Mesodermal cell (in vitro differentiated cells): Measurements from ENCODE around the gene MORN3. TPM values are rescaled to one million over a fixed set of nuclear protein-coding genes. Genes with fewer than 3 reads are reported as not detected.
"Not testable (repeated sequence)": the region's sequence is repeated elsewhere in the genome, so short reads cannot be mapped to it uniquely, and the experiment has no call there.

ENCODE experiments used
- H3K27ac ChIP-seq: 2 replicates; pipeline ENCODE4 v1.7.0; 2013; ENCODE audit warnings: mild to moderate bottlenecking, low read depth, low read length, moderate library complexity; ENCODE audit not compliant: severe bottlenecking
- H3K36me3 ChIP-seq: 2 replicates; pipeline ENCODE4 v1.7.1; 2013; ENCODE audit warnings: mild to moderate bottlenecking, low read length, moderate library complexity; ENCODE audit not compliant: control insufficient read depth, insufficient read depth
- H3K4me1 ChIP-seq: one replicate; pipeline ENCODE4 v1.7.1; 2013; ENCODE audit warnings: mild to moderate bottlenecking, low read length; ENCODE audit not compliant: insufficient read depth, control insufficient read depth, poor library complexity, severe bottlenecking
- H3K4me3 ChIP-seq: 2 replicates; pipeline ENCODE4 v1.7.0; 2013; ENCODE audit warnings: low read length, control low read depth, mild to moderate bottlenecking; ENCODE audit not compliant: insufficient read depth, poor library complexity, severe bottlenecking; ENCODE audit errors: extremely low read depth
- H3K9me3 ChIP-seq: 2 replicates; pipeline ENCODE4 v1.7.1; 2013; ENCODE audit warnings: mild to moderate bottlenecking, low read length, moderate library complexity; ENCODE audit not compliant: control insufficient read depth
- WGBS, 2 experiments: methylation state at CpG; one replicate each; pipeline ENCODE4 v1.1.5; 2013; ENCODE audit warnings: missing lambda C conversion rate in 2 of 2; ENCODE audit not compliant: insufficient coverage in 2 of 2; 5-methylcytosine and 5-hydroxymethylcytosine counted together
- polyA plus RNA-seq, 2 experiments: library from polyadenylated mRNA; stranded (reverse); fragments of 50-300 nt; gene quantifications; one replicate each; pipeline ENCODE4 v1.2.3, GENCODE V29; 2013

Gene MORN3, protein sequence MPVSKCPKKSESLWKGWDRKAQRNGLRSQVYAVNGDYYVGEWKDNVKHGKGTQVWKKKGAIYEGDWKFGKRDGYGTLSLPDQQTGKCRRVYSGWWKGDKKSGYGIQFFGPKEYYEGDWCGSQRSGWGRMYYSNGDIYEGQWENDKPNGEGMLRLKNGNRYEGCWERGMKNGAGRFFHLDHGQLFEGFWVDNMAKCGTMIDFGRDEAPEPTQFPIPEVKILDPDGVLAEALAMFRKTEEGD
- polyA plus RNA-seq (2013, experiment 1 of 2) = 0.85 TPM
- 0.96 TPM for polyA plus RNA-seq (2013, experiment 2 of 2)

DNA sequence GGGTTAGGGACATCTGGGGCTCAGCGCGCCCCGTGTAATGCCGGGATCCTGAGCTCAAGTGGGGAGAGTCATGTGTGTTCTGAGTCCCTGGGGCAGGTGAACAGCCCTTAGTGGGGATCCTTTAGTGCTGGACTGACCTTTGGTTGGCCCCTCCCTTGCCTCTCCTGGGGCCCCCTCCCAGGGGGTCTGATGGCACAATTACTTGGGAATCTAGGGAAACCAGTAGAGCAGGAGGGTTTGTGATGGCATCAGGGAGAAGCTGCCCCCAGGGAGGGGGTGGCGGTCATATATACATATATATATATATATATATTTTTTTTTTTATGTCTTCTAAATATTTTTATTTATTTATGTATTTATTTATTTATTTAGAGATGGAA, at the start of gene MORN3:
TSS of gene MORN3 (minus strand) at position 134 of the 380 bp plus-strand sequence. CDS start 171 bp downstream, outside the sequence.
- H3K4me1 ChIP-seq = no peaks in the 10 kb centered on the region
- WGBS, 2 experiments = 97% methylated on average over 4 of the region's 5 CpGs
- no peaks in the 10 kb centered on the region for H3K36me3 ChIP-seq
- no peaks in the 10 kb centered on the region for H3K9me3 ChIP-seq
- H3K4me3 ChIP-seq = no peak within 1 kb of the TSS
- H3K27ac ChIP-seq = no peak within 1 kb of the TSS

DNA sequence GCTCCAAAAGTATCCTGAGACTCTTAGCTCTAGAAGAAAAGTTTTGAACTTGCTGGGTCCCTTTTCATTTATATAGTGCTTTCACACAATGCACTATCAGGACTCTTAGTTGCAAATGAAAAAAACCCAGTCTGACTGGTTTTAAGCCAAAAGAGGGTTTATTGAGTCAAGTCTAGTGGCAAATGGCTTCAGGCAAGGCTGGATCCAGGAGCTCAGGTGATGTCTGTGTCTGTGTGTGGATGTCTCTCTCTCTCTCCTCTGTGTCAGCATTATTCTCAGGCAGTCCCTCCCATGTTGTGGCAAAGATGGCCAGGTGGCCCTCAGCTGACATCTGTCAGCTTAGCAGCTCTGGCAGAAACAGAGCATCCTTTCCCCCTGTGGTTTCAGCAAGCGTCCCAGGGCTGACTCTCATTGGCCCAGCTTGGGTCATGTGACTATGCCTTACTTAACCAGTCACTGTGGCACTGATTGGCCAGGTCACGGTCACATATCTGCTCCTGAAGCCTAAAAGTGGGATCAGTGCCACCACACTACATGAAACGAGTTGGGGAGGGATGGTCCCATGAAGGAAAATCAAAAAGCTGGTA, 49.3 kb upstream of the MORN3 start:
- H3K27ac ChIP-seq = no peak overlapping the region
- H3K4me3 ChIP-seq = no peak overlapping the region
- WGBS, 2 experiments = 100% methylated on average over 3 of the region's 3 CpGs
- H3K36me3 ChIP-seq = peaks cover 18% of the 10 kb centered on the region
- H3K9me3 ChIP-seq = no peaks in the 10 kb centered on the region
- peaks cover 22% of the 10 kb centered on the region for H3K4me1 ChIP-seq

DNA sequence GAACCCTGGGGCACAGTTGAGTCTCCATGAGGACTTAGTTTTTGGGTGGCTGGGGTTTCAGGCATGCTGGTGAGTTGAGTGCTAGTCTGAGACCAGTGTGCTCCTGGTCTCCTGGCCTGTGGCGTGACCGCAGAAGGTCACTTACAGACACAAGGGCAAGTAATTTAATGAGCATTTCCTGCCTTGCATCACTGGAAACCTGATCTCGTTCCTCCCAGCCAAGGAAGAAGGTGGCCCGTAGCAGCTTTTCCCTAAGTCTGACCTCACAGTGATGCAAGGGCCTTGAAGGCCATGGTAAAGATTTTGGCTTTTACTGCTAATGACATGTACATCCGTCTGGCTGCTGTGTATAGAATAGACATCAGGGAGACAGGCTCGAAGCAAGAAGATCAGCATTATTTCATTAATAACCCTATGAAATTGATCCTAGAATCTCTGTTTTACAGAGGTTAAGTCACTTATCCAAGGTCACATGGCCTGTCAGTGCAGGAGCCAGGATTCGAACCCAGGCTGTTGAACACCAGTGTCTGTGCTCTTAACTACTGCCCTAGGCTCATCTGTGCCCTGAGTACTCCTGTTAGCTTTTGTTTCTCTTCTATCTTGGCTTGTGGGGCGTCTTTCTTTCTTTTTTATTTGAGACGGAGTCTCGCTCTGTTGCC, 47.7 kb upstream of the MORN3 start:
- Histone ChIP-seq H3K9me3 (no peaks in the 10 kb centered on the region), H3K27ac (peak overlapping the region; percentile 80), H3K36me3 (peaks cover 18% of the 10 kb centered on the region), H3K4me3 (no peak overlapping the region), H3K4me1 (peaks cover 26% of the 10 kb centered on the region)
- 82 to 84% methylated on average over 9 to 10 of the region's 10 CpGs for WGBS, 2 experiments

DNA sequence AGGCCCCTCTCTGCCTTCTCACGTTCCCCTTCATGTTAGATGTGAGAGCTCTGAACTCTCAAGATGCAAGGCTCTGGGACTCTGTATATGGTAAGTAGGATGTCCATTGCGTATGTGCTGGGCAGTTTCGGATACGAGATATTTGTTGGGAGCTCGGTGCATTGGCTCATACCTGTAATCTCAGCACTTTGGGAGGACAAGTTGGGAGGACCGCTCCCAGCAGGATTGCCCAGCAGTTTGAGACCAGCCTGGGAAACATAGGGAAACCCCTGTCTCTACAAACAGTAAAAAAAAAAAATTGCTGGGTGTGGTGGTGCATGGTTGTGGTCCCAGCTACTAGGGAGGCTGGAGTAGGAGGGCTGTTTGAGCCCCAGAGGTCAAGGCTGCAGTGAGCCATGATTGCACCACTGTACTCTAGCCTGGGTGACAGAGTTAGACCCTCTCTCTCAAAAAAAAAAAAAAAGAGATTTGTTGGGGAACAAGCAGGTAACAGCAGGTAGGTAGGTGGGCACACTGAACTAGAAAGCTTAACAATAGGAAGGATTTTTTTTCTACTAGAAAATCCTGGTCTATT, 46.5 kb upstream of the MORN3 start:
- peaks cover 16% of the 10 kb centered on the region for H3K36me3 ChIP-seq
- peaks cover 26% of the 10 kb centered on the region for H3K4me1 ChIP-seq
- 78 to 80% methylated on average over 5 of the region's 6 CpGs for WGBS, 2 experiments
- H3K27ac ChIP-seq = no peak overlapping the region
- no peak overlapping the region for H3K4me3 ChIP-seq
- no peaks in the 10 kb centered on the region for H3K9me3 ChIP-seq

DNA sequence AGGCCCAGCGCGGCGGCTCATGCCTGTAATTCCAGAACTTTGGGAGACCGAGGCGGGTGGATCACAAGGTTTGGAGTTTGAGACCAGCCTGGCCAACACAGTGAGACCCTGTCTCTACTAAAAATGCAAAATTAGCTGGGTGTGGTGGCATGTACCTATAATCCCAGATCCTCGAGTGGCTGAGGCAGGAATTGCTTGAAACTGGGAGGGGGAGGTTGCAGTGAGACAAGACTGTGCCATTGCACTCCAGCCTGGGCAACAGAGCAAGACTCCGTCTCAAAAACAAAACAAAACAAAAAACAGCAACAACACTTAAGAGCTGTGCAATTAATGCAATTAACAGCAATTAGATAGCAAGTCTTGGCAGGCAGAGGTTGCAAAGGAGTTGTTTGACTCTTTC, 45.6 kb upstream of the MORN3 start:
- not testable (repeated sequence) for H3K4me3 ChIP-seq, H3K27ac ChIP-seq, H3K9me3 ChIP-seq
- 90 to 100% methylated on average over 4 to 6 of the region's 7 CpGs for WGBS, 2 experiments
- peaks cover 18% of the 10 kb centered on the region for H3K4me1 ChIP-seq
- peaks cover 14% of the 10 kb centered on the region for H3K36me3 ChIP-seq

DNA sequence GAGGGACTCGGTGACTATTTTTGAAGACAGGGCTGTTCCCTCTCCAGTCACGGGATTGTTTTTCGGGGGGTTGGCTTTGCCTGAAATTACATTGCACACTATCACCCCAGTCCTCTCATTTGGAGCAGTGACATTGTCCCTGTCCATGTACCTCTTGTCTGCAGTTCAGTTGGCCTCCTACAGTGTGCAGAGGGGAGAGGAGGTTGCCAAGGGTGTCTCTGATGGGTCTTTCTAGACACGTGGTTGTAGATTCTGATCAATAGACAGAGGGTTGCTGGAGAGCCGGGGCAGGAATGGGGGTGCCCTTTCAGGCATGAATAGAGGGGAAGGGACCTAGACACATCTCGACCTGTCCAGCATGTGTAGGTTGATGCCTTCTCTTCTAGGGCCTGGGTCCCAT, 44.3 kb upstream of the MORN3 start:
- WGBS, 2 experiments = 77 to 91% methylated on average over 6 of the region's 6 CpGs
- peaks cover 10% of the 10 kb centered on the region for H3K4me1 ChIP-seq
- H3K36me3 ChIP-seq = peaks cover 11% of the 10 kb centered on the region
- peak overlapping the region; percentile 90 for H3K4me3 ChIP-seq
- H3K9me3 ChIP-seq = no peaks in the 10 kb centered on the region
- no peak overlapping the region for H3K27ac ChIP-seq

DNA sequence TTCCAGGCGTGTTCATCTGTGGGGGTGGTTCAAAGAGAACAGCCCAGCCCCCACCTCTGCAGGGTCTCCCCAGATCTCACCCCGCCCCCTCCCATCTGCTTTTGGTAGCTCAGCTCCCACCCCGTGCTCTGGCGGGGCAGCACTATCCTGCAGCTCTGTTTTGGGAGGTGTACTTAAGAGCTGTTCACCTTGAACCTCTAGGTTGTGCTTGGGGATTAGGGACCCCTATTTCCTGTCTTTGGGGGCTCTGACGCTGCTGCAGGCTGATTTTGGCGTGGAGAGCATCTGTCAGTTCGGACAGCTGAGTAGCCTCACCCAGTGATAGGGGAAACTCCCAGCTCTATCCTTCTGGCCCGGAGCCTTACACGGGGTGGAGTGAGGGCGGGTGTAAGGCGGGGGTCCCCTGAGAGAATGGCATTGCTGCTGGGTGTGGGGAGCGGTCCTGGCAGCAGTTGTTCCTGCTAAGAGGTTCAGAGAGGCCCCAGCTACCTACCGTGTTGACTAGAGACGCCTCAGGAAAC, 43.9 kb upstream of the MORN3 start:
- Histone ChIP-seq H3K27ac (no peak overlapping the region), H3K4me3 (peak overlapping the region; percentile 90), H3K36me3 (peaks cover 8% of the 10 kb centered on the region), H3K9me3 (no peaks in the 10 kb centered on the region), H3K4me1 (peaks cover 10% of the 10 kb centered on the region)
- WGBS, 2 experiments = 29 to 35% methylated on average over 7 of the region's 14 CpGs

DNA sequence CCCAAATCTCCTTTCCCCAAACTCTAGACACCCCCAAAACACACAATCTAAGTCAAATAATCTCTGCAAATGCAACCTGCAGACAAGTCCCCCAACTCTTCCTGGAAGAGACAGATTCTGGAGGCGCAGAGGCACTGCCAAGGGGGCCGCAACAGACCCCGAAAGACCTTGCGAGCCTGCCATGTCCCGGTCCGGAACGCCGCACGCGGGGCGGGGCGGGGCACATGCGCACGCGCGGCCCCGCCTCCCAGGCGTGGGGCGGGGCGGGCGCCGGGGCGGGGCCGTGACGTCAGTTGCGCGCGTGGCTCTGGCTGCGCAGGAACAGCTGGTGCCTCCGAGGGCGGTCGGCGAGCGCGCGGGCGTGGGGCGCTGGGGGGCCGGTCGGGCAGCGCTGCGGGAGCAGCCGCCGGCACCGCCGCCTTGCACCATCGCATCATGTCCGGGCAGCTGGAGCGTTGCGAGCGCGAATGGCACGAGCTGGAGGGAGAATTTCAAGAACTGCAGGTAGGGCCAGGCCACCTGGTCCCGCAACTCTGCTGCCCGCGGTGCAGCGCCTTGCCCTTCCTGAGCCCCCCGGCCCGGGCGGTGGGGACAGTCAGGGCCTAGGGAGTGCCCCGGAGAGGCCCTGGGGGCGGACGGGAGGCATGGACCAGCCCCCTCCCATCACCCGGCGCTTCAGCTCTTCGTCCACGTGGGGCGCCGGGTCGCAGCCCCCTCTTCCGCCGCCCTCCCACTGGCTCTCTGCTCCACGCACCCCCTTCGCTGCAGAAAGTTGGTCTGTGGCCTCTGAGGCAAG, 43.2 kb upstream of the MORN3 start, which contains the start of gene TMEM120B:
TSS of gene TMEM120B (plus strand) at position 292 of the 796 bp plus-strand sequence. CDS start at position 436, 144 bp downstream.
- peak within 1 kb of the TSS; percentile 67 for H3K27ac ChIP-seq
- peaks cover 3% of the 10 kb centered on the region for H3K36me3 ChIP-seq
- peaks cover 10% of the 10 kb centered on the region for H3K4me1 ChIP-seq
- WGBS, 2 experiments = 0% methylated on average over 60 to 63 of the region's 74 CpGs
- H3K9me3 ChIP-seq = no peaks in the 10 kb centered on the region
- peak within 1 kb of the TSS; percentile 90 for H3K4me3 ChIP-seq

DNA sequence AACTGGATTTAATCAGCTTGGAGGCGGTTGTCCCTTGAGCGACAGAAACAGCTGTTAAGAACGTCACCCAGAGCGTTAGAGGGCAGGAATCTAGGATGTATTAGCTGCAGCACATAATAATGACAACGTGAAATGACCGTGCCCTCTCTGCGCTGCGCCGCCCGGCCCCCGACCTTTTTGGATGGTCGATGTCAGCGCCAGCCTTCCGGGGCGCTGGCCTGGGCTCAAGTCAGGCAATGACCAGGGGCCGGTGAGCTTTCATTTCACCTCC, 42.7 kb upstream of the MORN3 start:
- Histone ChIP-seq H3K4me3 (peak overlapping the region; percentile 90), H3K9me3 (no peaks in the 10 kb centered on the region), H3K4me1 (peaks cover 10% of the 10 kb centered on the region), H3K27ac (peak overlapping the region; percentile 67), H3K36me3 (peaks cover 3% of the 10 kb centered on the region)
- WGBS, 2 experiments = 2 to 3% methylated on average over 15 to 16 of the region's 16 CpGs
